ENCODE measurements around the gene NFIB.

DNA sequence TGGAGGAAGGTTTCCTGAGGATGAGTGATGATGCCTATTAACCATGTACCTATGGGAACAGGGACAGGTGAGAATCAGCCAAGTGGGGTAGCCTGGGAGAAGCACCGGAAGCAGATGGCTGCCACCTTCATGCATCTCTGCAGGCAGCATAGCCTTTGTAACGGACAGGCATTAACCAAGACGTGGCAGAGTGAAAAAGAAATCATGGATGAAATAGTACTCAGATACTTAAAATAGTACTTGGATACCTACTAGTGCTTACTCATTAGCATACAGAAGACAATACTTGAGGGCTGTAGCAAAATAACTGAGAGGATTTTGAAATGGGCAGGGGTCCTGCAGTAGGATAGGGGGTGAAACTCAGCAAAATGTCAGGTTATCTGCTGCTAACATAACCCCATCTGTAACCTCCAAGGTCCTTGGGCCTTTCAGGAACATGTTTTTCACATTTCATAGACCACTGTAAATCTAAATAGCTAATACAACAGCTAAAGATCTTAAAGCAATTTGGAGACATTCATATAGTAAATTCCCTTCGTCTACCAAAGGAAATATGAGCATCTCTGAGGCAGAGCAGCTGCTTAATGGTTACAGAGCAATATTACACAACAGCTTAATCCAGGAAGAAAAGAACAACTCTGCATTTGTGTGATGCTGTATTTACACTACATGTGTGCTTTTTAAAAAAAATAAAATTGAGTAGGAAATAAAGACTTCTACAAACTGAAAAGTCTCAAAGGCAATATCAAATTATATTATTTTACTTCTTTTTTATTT, 154.3 kb downstream of the NFIB start:
- TF ChIP-seq NFE2L1 (CRISPR knock-in tag; IDR thresholded peaks at IDR 0.05; ENCODE audit: borderline replicate concordance) (no peak), FOSL1 (CRISPR knock-in tag; IDR thresholded peaks at IDR 0.05; ENCODE audit: borderline replicate concordance) (no peak), ZBTB4 (CRISPR knock-in tag; IDR thresholded peaks at IDR 0.05; ENCODE audit: borderline replicate concordance) (no peak), EZH2 (conservative IDR thresholded peaks at IDR 0.05; ENCODE audit: low read depth, low read length) (no peak), ZFP90 (CRISPR knock-in tag; IDR thresholded peaks at IDR 0.05; ENCODE audit: borderline replicate concordance) (no peak), GABPA (IDR thresholded peaks at IDR 0.05; ENCODE audit: low read depth, low read length) (no peak), GABPA (CRISPR knock-in tag; IDR thresholded peaks at IDR 0.05; ENCODE audit: low read depth) (no peak), ZNF83 (CRISPR knock-in tag; IDR thresholded peaks at IDR 0.05; ENCODE audit: borderline replicate concordance) (no peak), ATF7 (IDR thresholded peaks at IDR 0.05) (no peak), ATF7 (CRISPR knock-in tag; IDR thresholded peaks at IDR 0.05) (no peak), NONO (IDR thresholded peaks at IDR 0.05) (no peak), NONO (CRISPR knock-in tag; conservative IDR thresholded peaks at IDR 0.05) (no peak), TOPORS (CRISPR knock-in tag; IDR thresholded peaks at IDR 0.05) (no peak)

Measured in HepG2 (cell line).